GM18499 (cell line): ENCODE data around the gene CAPN8.

ENCODE experiments used
- ATAC-seq: cut with Tn5 transposase; IDR thresholded peaks from one replicate; pipeline ENCODE4 v1.9.1; 2021; ENCODE audit warnings: moderate number of reproducible peaks; ENCODE audit not compliant: insufficient read depth, unreplicated experiment

CAPN8 gene

DNA sequence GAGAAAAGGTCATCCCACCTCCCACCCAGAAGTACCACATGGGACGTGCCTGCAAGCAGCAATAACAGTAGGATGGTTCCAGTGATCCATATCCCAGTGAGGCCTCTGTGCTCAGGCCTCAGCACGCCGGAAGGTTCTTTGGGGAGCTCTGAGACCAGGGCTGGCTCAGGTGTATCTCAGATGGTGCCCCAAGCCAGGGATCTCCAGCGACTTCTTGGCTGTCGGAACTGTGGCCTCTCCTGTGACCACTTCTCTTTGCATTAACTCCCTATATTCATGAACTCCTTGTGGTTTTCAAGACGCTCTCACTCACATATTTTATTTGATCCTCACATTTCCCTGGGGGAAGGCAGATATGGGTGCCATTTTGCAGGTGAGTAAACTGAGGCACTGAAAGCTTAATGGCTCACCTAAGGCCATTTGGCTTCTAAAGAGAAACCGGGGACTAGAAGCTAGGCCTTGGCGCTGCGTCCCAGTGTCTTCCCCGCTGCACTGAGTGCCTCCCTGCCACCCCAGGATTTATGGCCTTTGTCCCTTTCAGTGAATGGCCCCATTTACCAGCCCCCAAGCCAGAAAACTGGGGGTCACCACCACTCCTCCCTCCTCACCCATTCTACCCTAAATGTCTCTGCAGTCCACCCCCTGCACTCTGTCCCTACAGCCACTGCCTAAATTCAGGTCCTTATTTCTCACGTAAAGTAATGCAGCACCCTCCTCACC lies 170.4 kb downstream of the CAPN8 start:
- no peak for ATAC-seq

DNA sequence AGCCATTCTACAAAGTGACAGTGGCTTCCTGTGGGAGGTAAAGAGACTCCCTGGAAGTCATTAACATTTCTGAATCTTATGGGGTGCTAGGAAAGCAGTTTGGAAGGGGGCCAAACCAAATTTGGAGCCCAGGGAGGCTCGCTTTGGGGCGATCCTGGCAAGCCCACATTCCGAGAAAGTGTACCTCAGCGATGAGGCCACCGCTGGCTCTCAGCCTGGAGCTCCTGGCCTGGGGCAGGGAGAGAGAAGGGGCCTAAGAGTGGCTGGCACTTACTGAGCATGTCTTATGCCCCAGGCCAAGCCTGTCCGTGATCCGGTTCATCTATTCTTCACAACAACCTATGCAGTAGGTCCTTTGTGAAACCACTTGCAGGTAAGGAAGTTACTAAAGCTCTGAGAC lies 173.5 kb downstream of the CAPN8 start:
- no peak for ATAC-seq
